ENCODE data around the gene CNTN1.

The CNTN1 gene

DNA sequence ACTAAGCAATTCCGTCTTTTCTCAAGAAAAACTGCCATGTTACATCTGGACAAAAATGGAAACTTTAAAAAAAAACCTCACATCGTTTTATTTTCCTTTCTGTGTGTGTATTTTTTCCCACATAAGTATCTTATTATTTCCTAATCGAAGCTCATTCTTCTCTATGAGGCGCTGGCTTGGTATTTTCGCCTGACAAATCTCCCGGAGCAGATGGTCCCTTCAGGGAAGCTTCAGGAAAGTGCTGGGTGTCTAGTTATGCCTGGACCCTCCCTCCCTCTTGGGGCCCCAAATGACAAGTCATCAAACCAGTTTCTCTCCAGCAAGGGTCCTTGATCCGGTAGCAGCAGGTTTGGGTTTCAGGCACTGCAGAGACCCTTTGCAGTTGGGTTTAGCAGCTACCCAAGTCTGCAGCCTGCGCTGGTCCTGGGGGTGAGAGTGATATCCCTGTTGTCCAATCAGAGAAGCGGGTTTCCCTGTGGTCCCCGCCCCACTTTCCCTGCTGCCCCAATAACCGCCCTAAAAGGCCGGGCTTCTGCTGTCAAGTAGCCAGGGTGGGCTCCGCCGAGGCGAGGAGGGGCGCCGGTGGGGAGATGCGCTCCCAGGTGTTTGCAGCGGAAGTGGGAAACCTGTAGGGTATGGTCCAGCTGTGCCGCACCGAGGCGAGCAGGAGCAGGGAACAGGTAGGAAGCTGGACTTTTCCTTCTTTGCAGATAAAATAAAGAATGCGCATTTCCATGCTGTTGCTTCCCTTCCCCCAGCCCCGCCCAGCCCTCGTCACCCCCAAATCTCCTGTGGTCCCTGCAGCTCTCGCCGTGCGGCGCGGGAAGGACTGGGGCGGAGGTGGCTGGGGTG is at the start of gene CNTN1:
TSS of gene CNTN1 (plus strand) at position 527 of the 852 bp plus-strand sequence.
- no peak for DNase-seq (ENCODE audit: low read depth, low spot score)

DNA sequence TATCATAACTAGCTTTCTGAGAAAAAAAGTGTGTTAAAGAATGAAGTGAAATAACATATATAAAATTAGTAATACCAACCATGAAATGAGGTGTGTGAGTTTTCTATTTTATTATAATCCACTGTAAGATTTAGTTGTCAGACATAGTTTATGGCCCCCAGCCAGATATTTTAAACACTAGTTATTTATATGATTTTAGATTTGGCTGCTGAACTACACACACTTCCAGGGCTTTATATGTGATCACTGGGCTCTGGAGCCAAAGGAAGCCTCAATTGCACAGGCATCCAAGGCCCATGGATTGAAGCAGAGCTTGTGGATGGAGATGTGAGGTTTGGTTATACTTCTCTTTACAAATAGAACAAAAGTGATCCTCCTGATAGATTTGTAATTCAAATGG is 48.7 kb upstream of the CNTN1 start:
- no peak for DNase-seq (ENCODE audit: low read depth, low spot score)

DNA sequence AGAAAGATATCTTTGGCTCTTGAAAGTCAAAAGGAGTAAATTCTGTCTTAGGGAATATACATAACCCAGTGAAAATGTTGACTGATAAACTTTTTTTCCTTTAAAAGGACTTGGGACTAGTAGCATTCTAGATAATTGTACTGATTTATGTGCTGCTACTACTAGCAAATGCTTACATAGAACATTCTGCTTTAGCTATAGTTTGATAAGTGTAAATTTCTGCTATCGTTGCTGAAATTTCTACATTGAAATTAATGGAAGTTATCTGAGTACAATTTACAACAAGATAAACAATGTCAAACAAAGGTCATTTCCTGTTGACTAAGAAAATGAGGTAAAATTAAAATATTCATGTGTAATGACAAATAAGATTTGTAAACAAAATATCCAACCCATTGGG is 48.3 kb upstream of the CNTN1 start:
- no peak for DNase-seq (ENCODE audit: low read depth, low spot score)

DNA sequence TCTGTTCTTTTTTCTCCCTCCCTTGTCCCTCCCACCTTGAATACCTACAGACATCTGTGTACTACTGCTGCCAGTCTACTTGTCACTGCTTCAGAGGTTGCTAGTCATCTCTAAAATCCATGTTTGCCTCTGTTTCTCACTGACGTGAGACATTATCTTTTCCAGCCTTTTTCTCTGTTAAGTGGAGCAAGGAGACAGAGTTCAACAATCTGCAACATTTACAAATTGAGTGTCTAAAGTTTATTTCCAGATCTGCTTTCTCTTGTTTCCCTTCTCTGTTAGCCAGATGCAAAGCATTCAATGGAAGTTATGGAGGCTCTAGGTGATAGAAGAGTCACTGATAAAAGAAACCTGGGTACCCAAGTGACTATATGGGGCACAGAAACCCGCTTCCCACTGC is 47.5 kb upstream of the CNTN1 start:
- no peak for DNase-seq (ENCODE audit: low read depth, low spot score)

DNA sequence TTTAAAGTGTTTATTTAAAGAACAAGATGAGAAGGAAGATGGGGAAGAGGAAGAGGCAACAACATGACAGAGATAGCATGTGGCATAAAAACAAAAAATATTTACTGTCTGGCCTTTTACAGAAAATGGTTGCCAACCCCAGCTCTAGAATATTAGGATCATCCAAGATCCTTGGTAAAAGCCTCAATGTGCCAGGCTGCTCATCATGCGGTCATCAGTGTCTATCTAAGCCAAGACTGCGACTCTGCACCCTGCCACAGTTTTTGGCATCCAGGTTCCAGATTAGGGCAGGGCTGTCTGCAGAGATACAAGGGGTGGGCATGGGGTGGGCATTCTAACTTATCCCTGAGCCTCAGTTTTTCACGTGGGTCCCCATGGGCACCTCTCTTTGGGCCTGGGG is 46.9 kb upstream of the CNTN1 start:
- DNase-seq (ENCODE audit: low read depth, low spot score) = no peak

DNA sequence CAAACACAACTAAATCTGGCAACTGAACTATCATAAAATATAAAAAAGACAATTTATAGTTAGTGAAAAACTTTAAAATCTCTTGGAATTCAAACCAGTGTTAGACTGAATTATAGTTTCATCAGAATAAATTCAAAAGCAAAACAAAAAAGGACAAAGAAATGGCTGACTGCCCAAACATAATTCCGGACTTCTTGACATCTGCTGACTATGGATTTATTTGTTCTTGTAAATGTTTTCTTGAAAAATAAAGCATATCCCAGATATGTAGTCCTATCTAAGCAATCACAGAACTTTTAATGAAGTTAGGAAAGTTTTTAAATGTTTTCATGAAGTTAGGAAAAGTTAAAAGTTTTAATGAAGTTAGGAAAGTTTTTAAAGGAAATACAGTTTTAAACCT is 45.8 kb upstream of the CNTN1 start:
- no peak for DNase-seq (ENCODE audit: low read depth, low spot score)

DNA sequence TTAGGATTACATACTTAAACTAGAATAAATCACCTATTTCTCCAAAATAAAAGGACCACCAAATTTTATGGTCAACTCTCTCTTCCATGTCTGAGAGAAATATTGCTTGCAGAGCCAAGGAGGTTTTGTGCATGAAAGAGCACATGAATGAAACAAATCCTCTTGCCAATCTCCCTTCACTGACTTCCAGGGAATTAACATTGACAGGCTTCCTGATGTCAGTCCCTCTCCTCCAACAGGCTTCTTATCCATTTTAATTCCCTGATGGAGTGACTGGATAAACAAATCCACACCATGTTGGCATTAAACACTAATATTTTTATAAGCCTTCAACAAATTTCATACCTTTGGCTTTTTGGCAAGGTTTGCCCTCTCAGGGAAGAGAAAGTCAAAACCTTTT is 45.3 kb upstream of the CNTN1 start:
- DNase-seq (ENCODE audit: low read depth, low spot score) = no peak

DNA sequence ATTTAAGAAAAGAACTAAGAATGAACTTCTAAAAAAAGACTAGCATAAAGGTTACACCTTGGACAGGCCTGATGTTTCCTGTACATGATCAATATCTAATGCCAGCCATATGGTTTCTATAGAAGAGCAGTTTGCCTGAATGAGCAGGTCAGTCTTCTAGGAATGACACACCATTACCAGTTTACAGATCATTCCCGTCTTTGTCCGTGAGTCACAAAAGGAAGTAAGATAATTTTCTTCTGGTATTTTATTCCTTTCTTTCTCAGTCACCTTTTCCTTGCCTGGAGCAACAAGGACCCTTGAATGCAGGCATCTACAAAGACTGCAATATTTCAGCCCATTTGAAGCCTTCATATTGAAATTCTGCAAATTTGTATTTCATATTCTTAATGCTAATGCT is 44.6 kb upstream of the CNTN1 start:
- DNase-seq (ENCODE audit: low read depth, low spot score) = no peak

DNA sequence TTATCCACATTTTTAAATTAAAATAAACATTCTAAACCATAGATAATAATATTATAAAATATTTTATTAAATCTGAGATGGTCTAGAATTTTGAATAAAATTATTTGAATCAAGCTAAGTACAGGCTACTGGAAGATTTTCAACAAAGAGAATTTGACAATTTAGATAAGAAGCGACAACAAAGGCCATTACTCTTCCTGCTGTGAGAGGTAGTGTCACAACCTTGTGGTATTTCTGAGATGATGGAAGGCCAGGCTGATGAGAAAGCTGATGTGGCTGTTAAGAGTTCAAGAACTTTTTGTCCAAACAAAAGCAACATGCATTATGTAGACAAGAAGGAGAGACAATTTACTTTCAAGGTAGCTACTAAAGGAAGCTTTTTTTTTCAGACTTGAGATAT is 43.7 kb upstream of the CNTN1 start:
- DNase-seq (ENCODE audit: low read depth, low spot score) = no peak

DNA sequence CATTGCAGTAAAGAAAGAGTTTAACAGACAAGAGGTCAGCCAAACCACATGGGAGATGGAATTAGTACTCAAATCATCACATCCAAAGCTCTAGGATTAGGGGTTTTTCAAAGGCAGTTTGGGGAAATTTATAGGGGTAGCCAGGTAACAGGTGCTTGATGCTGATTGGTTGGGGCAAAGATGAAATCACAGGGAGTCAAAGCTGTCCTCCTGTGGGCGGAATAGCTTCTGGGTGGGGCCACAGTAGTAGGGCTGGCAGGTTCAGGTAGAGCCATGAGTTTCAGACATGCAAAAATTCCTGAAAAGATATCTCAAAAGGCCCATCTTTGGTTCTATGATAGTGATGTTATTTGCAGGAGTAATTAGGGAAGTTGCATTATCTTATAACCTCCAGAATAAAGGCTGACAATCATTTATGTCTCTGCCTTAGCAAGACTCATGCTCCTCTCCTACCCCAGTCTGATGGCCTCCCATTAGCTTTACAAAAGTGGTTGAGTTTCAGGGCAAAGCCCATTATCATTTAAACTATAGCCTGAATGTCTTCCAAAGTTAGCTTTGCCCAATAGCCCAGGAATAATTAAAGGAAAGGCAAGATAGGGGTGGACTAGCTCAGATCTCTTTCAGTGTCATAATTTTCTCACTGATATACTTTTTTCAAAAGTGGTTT is 42.1 kb upstream of the CNTN1 start:
- DNase-seq (ENCODE audit: low read depth, low spot score) = no peak

DNA sequence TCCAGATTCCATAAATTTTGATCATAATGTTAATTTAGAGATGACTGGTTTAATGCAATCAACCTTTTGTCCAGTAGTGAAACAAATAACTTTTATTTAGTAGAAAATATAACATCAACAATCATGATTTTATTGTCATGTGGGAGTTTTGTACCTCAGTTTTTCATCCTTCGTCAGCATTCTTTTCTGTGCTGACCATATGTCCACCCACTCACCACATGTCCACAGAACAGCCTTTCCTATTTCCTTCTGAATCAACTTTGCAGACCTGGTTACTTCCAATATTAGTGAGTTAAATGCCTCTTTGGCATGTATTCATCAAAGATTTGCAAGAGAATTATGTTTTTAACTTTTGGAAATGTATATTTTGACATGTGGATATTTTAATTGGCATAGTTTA is 36.8 kb upstream of the CNTN1 start:
- no peak for DNase-seq (ENCODE audit: low read depth, low spot score)

DNA sequence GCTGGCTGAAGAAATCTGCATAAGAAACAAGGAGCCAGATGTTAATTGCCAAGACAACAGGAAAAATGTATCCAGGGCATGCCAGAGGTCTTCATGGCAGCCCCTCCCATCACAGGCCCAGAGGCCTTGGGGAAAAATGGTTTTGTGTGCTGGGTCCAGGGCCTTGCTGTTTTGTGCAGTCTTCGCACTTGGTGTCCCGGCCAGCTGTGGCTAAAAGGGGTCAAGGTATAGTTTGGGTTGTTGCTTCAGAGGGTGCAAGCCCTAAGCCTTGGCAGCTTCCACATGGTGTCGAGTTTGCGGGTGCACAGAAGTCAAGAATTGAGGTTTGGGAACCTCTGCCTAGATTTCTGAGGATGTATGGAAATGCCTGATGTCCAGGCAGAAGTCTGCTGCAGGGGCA is 29.9 kb upstream of the CNTN1 start:
- no peak for DNase-seq (ENCODE audit: low read depth, low spot score)

DNA sequence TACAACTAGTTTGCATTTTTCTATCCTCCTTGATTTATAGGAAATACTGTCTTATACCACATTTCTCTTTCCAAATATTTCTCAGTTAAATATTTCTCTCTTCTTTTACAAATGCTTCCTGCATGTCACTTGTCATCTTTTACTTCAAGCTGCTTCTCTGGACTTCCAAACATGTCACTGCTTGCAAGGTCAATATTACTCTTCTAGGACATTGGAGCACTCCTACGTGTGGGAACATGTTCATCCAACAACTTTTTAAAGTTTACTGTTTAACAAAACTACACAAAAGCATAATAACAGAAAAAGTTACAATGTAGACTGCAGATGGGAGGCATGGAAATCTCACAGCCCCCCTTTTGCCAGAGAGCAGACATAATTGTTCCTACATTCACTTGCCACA is 28.5 kb upstream of the CNTN1 start:
- no peak for DNase-seq (ENCODE audit: low read depth, low spot score)

DNA sequence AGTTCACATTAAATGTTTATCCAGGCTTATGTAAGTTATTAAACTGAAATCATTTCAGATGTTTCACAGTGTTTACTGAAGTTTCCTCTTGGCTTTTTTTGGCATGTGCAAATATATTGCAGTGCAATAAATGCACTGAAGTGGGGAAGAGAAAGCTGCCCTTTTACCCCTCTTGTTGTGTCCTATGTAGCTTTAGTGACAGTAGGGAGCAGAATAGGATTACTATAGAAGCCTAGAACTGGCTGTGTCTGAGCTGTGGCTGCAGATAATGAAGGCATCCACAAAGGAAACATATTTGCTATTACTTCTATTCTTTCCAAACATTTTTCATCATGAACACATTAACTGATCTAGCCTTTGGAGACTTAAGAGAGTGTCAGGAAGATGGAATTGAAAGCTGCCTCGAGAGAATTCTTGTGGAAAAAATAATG is 24.1 kb upstream of the CNTN1 start:
- DNase-seq (ENCODE audit: low read depth, low spot score) = no peak

DNA sequence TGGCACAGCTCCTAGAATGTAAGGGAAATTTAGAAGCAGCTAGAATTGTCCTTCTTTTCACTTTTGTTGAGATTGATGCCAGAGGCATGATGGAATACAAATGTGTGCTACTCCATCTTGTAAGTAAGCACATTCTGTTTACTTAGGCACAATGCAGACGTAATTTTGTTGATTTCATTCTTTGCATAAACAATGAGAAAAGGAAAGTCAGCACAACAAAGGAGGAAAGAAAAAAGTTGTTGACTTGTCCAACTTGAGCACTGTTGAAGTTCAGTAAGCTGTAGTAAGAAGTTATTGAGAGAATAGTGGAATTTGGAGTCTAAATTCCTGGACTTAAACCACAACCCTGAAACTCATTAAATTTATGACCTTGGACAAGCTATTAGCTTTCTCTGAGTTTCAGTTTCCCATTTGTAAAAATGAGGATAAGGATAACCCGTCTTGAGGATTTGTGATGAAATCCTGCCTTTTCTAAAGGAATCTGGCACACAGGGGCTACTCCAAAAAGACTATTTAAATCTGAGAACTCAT is 19.4 kb upstream of the CNTN1 start:
- no peak for DNase-seq (ENCODE audit: low read depth, low spot score)

DNA sequence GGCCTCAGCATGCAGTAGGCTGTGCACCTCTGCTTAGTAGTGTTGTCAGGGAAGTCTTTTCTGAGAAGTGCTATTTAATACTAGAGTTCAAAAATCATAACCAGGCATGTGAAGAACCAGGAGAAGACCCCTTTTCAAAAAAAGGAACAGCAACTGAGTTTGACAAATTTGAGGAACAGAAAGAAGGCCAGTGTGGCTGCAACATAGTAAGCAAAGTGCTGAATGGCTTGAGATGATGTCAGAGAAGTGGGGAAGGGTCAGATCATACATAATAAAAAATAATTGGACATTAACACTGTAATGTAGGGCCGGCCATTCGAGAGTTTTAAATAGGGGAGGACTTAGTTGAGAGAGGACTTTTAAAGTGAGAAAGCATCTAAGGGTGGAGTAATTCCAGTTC is 11.1 kb upstream of the CNTN1 start:
- DNase-seq (ENCODE audit: low read depth, low spot score) = no peak

DNA sequence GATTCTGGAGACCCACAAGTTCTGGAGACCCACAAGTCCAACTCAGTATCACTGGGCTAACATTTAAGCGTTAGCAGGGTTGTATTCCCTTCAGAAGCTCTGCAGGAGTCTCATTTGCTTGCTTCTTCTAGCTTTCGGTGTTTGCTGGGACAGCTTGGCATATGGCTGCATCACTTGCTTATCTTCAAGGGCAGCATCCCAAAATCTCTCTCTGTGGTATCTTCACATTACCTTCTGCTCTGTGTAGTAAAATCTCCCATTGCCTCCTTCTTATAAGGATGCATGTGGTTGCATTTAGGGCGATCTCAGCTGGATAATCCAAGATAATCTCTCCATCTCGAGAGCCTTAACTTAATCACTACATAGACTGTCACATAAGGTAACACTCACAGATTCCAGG is 7.3 kb upstream of the CNTN1 start:
- no peak for DNase-seq (ENCODE audit: low read depth, low spot score)

DNA sequence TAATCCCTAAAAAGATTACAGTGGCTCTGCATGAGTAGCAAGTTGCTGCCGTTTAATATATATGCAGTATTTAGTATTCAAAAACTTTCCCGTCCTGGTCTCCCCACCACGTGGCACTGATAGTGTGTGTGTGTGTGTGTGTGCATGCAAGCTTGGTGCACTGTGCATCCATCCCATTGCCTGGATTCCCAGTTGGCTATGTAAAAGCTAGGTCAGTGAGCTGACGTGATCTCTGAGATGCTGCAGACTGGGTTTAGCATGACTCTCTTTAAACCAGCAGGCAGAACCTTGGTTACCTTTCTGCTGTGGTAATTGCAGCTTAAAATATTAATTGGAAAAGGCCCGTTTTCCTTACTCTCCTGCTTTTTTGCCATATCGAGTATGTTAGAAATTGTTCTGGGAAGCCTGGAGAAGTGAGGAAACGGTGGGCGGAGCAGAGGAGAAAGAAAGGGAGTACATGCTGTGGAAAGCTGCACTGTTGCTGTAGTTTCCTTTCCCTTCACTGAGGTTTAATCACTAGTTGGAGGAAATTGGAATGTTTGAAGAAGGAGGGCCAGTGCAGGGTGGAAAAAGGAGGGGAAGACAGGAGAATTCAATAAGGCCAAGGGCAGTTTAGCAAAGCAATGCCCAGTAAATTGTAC is 4.0 kb upstream of the CNTN1 start:
- DNase-seq (ENCODE audit: low read depth, low spot score) = no peak

DNA sequence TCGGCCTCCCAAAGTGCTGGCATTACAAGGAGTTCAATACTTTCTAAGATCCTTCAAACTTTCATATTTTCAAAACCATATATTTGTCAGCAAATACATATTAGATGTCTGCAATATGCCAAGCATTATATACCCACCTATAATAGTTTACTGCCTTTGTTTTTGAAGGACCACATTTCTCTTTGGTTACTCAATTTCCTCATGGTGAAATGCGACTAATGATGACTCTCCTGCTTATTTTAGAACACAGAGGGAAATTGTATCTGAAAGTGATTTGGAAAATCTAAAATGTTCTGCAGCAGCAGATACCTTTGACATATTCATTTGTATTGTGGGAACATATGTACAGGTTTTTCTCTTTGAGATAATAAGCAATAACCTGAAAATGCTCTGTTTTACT is 2.7 kb upstream of the CNTN1 start:
- DNase-seq (ENCODE audit: low read depth, low spot score) = no peak

DNA sequence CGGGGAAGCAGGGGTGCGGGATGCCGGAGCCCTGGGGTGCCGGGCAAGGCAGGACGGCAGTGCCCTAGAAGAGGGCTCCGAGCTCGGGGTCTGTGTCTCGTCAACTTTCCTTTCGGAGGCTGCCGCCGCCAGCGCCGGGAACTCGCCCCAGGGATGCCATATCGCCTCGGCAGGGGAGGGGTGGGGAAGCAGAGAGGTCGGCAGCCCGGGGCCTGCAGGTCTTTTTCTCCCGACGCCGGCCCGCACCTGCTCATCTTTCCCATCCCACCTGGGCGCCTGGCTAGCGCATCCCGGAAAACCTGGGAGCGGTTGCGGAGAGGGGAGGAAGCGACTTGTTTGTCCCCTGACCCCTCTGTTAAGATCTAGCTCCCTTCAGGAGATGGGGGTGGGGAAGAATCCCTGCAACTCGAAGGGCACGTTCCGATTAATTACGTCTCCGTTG is 547 bp downstream of the CNTN1 start:
- no peak for DNase-seq (ENCODE audit: low read depth, low spot score)

DNA sequence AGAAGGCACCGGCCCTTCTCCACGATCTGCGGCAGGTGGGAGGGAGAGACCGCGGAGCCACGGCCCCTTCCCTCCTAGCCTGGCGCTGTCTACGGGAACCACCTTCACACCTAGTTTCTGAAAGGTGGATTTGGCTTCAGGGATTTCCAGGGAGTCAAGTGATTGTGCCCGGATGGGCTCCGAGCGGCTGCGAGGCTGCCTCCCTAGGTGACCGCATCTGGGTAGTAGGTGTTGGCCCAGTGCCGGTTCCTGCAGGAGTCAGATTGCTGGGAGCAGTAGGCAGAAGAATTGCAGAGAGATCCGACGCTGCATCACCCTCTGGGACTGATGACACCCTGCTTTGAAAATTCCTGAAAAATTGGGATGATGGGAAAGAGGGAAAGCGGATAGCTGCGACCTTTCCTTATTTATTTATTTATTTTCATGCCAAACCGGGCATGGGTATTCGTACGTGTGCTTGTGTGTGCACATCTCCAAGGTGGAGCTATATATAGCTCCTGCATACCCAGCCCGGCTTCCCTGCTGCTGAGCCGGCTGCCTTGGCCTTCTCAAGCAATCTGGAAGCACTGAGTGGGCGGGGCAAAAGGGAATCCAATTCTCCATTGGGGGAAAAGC is 1.1 kb downstream of the CNTN1 start:
- DNase-seq (ENCODE audit: low read depth, low spot score) = no peak
